Natural killer cell (primary cell): ENCODE data around the gene FMO4. TPM values are rescaled to one million over a fixed set of nuclear protein-coding genes. Genes with fewer than 3 reads are reported as not detected.

Source experiments
- ATAC-seq, 3 donors: fragments of 150-1000 bp in 2 of 3; fragments of 200-7000 bp in 1 of 3; cut with Tn5 transposase; 1 replicate in 1 of 3; 2 replicates in 2 of 3; pipeline ENCODE4 v1.10.0; 2021; ENCODE audit warnings: mild to moderate bottlenecking in 2 of 3, moderate library complexity in 2 of 3
- DNase-seq, 2 donors: peaks; one replicate each; pipeline versions ENCODE4 v3.0.0 to v3.0.0-alpha.2; 2013 to 2021; ENCODE audit warnings: mixed read lengths in 1 of 2
- H3K27ac ChIP-seq: one replicate; pipeline ENCODE4 v1.5.1; 2013; ENCODE audit warnings: mild to moderate bottlenecking, low read length
- H3K27me3 ChIP-seq: one replicate; pipeline ENCODE4 v1.6.1; 2013; ENCODE audit warnings: low read length; ENCODE audit not compliant: control insufficient read depth, insufficient read depth
- H3K36me3 ChIP-seq: one replicate; pipeline ENCODE4 v1.6.1; 2013; ENCODE audit warnings: low read length; ENCODE audit not compliant: control insufficient read depth, insufficient read depth
- H3K4me1 ChIP-seq: one replicate; pipeline ENCODE4 v1.6.1; 2013; ENCODE audit warnings: low read length; ENCODE audit not compliant: control insufficient read depth, insufficient read depth
- H3K4me3 ChIP-seq: one replicate; pipeline ENCODE4 v1.5.1; 2013; ENCODE audit warnings: low read length
- H3K9me3 ChIP-seq: one replicate; pipeline ENCODE4 v1.6.1; 2013; ENCODE audit warnings: low read length; ENCODE audit not compliant: control insufficient read depth, insufficient read depth
- H3K27ac Mint-ChIP-seq, 2 donors: one replicate each; pipeline ENCODE4 v1.8.0; 2022; ENCODE audit warnings: mild to moderate bottlenecking in 2 of 2, mixed read lengths in 2 of 2, moderate library complexity in 1 of 2
- H3K27me3 Mint-ChIP-seq, 2 donors: one replicate each; pipeline ENCODE4 v1.8.0; 2022; ENCODE audit warnings: low read depth in 2 of 2, mixed read lengths in 2 of 2
- H3K36me3 Mint-ChIP-seq: one replicate; pipeline ENCODE4 v1.8.0; 2022; ENCODE audit warnings: mixed read lengths
- H3K4me1 Mint-ChIP-seq, 2 donors: one replicate each; pipeline ENCODE4 v1.8.0; 2022; ENCODE audit warnings: mixed read lengths in 2 of 2
- H3K4me3 Mint-ChIP-seq: one replicate; pipeline ENCODE4 v1.8.0; 2022; ENCODE audit warnings: mild to moderate bottlenecking, moderate library complexity, mixed read lengths
- H3K9me3 Mint-ChIP-seq, 2 donors: one replicate each; pipeline ENCODE4 v1.8.0; 2022; ENCODE audit warnings: mixed read lengths in 2 of 2
- WGBS: methylation state at CpG from one replicate; pipeline ENCODE4 v1.1.7; 2013; ENCODE audit warnings: missing lambda C conversion rate; ENCODE audit not compliant: insufficient coverage; 5-methylcytosine and 5-hydroxymethylcytosine counted together
- intact Hi-C: fragments of 100-400 bp; cut with micrococcal nuclease; formaldehyde crosslinking; loops from one replicate; pipeline ENCODE4 v1.14.2; 2022
- total RNA-seq, 4 donors: library from RNA; stranded (reverse); fragments of 120-200 nt in 1 of 4; gene quantifications; one replicate each; pipeline versions ENCODE4 v1.2.3 to v1.2.4, GENCODE V29; 2013 to 2022
- TF ChIP-seq, protein P1 (sequence below): fragments of 200-600 bp; IDR thresholded peaks from one replicate; pipeline ENCODE4 v1.8.0; 2022; ENCODE audit warnings: antibody characterized with exemption

Gene FMO4
- total RNA-seq, 3 donors from 2014 or later (not counting 1 experiment from before 2014, with no cell fraction given): 3.2 to 3.8 (median 3.6) TPM

DNA sequence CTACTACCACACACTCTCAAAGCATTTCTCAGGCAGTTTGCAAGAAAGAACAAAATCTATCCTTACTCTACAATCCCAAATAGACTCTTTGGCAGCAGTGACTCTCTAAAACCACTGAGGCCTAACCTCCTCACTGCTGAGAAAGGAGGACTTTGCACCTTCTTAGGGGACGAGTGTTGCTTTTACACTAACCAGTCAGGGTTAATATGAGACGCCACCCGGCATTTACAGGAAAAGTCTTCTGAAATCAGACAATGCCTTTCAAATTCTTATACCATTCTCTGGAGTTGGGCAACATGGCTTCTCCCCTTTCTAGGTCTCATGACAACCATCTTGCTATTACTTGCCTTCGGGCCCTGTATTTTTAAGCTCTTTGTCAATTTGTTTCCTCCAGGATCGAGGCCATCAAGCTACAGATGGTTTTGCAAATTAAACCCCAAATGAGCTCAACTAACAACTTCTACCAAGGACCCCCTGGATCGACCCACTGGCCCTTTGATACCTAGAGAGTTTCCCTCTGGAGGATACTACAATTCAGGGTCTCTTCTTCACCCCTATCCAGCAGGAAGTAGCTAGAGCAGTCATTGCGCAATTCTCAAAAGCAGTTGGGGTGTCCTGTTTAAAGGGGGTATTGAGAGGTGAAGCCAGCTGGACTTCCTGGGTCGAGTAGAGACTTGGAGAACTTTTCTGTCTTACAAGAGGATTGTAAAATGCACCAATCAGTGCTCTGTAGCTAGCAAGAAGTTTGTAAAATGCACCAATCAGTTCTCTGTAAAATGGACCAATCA is 2.0 kb upstream of the FMO4 start:
- ATAC-seq (no peak), DNase-seq (no peak)
- no peaks in the 10 kb centered on the region for H3K27me3 Mint-ChIP-seq
- H3K27me3 ChIP-seq: no peaks in the 10 kb centered on the region
- intact Hi-C loops: loop anchor here (5.0 kb wide), 4 partner anchors 345 to 1300 kb away; partner anchors contain the start of gene GORAB
- no peaks in the 10 kb centered on the region for H3K36me3 Mint-ChIP-seq
- H3K9me3 Mint-ChIP-seq: no peaks in the 10 kb centered on the region
- no peaks in the 10 kb centered on the region for H3K9me3 ChIP-seq
- no peaks in the 10 kb centered on the region for H3K36me3 ChIP-seq
- H3K27ac ChIP-seq: no peak overlapping the region
- 79% methylated on average over 8 of the region's 8 CpGs for WGBS
- H3K4me1 ChIP-seq: peaks cover 2% of the 10 kb centered on the region
- H3K4me1 Mint-ChIP-seq: peaks cover 16 to 18% of the 10 kb centered on the region in 2 donors
- H3K27ac Mint-ChIP-seq: peak overlapping the region in 1 of 2 donors; percentile 74
- TF ChIP-seq, protein P1, sequence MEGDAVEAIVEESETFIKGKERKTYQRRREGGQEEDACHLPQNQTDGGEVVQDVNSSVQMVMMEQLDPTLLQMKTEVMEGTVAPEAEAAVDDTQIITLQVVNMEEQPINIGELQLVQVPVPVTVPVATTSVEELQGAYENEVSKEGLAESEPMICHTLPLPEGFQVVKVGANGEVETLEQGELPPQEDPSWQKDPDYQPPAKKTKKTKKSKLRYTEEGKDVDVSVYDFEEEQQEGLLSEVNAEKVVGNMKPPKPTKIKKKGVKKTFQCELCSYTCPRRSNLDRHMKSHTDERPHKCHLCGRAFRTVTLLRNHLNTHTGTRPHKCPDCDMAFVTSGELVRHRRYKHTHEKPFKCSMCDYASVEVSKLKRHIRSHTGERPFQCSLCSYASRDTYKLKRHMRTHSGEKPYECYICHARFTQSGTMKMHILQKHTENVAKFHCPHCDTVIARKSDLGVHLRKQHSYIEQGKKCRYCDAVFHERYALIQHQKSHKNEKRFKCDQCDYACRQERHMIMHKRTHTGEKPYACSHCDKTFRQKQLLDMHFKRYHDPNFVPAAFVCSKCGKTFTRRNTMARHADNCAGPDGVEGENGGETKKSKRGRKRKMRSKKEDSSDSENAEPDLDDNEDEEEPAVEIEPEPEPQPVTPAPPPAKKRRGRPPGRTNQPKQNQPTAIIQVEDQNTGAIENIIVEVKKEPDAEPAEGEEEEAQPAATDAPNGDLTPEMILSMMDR: no peak
- H3K4me3 Mint-ChIP-seq: no peak overlapping the region
- H3K4me3 ChIP-seq: no peak overlapping the region

DNA sequence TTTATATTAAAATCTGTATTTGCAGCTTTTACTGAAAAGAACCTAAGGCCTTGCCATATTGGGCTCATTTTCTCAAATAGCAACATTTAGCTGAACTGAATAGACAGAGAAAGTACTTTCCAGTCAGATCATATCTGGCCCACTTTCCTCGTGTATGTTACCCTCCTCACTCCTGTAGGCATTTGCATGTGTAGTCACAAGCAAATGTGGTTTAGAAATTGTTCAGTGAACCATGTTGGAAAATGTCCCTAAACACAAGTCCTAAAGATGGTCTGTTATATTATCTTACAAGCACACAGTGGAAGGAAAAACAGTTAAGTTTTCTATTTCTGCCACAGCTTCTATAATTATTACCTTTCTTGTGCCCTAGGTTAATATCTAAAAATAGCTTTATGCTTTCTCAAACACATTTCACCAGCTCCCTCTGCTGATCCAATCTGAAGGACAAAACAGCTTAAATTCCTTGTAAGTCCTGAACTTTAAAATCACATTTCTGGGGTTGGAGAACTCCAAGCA is 606 bp upstream of the FMO4 start:
- Mint-ChIP-seq H3K27ac (peak overlapping the region; percentile 83 to 94), H3K36me3 (no peaks in the 10 kb centered on the region), H3K4me3 (no peak overlapping the region), H3K9me3 (no peaks in the 10 kb centered on the region), H3K4me1 (peaks cover 16 to 18% of the 10 kb centered on the region in 2 donors), H3K27me3 (no peaks in the 10 kb centered on the region)
- peaks cover 2% of the 10 kb centered on the region for H3K4me1 ChIP-seq
- intact Hi-C loops: loop anchor here (5.0 kb wide), 4 partner anchors 346 to 1301 kb away; partner anchors contain the start of gene GORAB
- DNase-seq (no peak), ATAC-seq (peak in 2 of 3 donors; percentile 1)
- H3K27me3 ChIP-seq: no peaks in the 10 kb centered on the region
- no peaks in the 10 kb centered on the region for H3K36me3 ChIP-seq
- TF ChIP-seq, protein P1: no peak
- no peaks in the 10 kb centered on the region for H3K9me3 ChIP-seq
- H3K4me3 ChIP-seq: no peak overlapping the region
- no CpG with 5 or more reads among the region's 1 CpG for WGBS
- peak overlapping the region; percentile 36 for H3K27ac ChIP-seq

DNA sequence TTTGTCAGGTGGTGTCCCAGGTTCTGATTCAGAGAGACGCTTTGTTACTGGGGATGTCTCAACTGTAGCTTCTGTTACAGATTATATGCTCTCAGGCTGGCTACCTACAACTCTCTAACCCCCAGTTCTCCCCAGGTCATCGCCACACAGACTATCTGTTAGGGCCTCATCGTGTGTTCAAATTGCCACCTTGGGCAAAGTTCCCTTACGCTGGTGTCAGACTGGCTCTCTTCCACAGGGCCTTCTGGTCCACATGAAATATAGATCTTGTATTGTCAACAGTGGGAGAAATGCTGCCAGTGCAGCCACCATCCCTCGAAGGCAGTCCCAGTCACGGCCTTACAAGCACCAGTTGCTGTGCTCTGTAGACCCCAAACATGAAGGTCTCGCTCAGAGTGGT is 15.3 kb downstream of the FMO4 start:
- no peak overlapping the region for H3K4me3 ChIP-seq
- ATAC-seq (no peak), DNase-seq (no peak)
- TF ChIP-seq, protein P1: no peak
- H3K27me3 ChIP-seq: no peaks in the 10 kb centered on the region
- no peaks in the 10 kb centered on the region for H3K36me3 ChIP-seq
- peaks cover 5 to 6% of the 10 kb centered on the region in 2 donors for H3K4me1 Mint-ChIP-seq
- H3K36me3 Mint-ChIP-seq: peaks cover 5% of the 10 kb centered on the region
- H3K9me3 Mint-ChIP-seq: no peaks in the 10 kb centered on the region
- intact Hi-C loops: no loop called here
- H3K4me1 ChIP-seq: no peaks in the 10 kb centered on the region
- no peak overlapping the region for H3K27ac ChIP-seq
- H3K9me3 ChIP-seq: no peaks in the 10 kb centered on the region
- no peak overlapping the region for H3K4me3 Mint-ChIP-seq
- H3K27me3 Mint-ChIP-seq: no peaks in the 10 kb centered on the region
- WGBS: 93% methylated on average over 7 of the region's 7 CpGs
- H3K27ac Mint-ChIP-seq: no peak overlapping the region
